Measurements from ENCODE around the gene RASSF8. TPM values are rescaled to one million over a fixed set of nuclear protein-coding genes. Genes with fewer than 3 reads are reported as not detected.

RASSF8 gene
- total and polyA plus RNA-seq, 2 of the 8 experiments (the other 6 are each of a cell fraction or from before 2014, with no cell fraction given): 6.4 to 46.7 TPM

GRCh38 chr12:26030371-26030770, 71.9 kb downstream of the RASSF8 start:
- Histone ChIP-seq H3K9ac (replicated peaks in 1 of 4; ENCODE audit: extremely low read depth in 1 of 4, low read depth in 3 of 4, low read length in 3 of 4) (no peak overlapping the region), H3K23ac (ENCODE audit: insufficient read length) (no peak overlapping the region), H2BK120ac (replicated peaks; ENCODE audit: low read depth, low read length) (no peak overlapping the region), H3K4ac (replicated peaks; ENCODE audit: insufficient read length, low read depth, low read length) (no peak overlapping the region), H3K79me1 (ENCODE audit: low read depth, low read length) (peaks cover 11% of the 10 kb centered on the region), H3K27ac (ENCODE audit: low read depth, low read length) (no peak overlapping the region), H3K79me2 (ENCODE audit: control insufficient read depth in 1 of 2, insufficient read depth in 2 of 2, low read length in 2 of 2) (peaks cover 0 to 35% of the 10 kb centered on the region in 2 experiments; a peak in 2 of 4 replicates), H3K9me3 (ENCODE audit: insufficient read depth in 2 of 2, low read depth in 1 of 2, low read length in 1 of 2) (no peaks in the 10 kb centered on the region), H3K4me3 (ENCODE audit: extremely low read depth in 1 of 4, insufficient read depth in 2 of 4, low read depth in 3 of 4, low read length in 4 of 4) (no peak overlapping the region), H2BK15ac (ENCODE audit: low read length) (no peak overlapping the region), H3K14ac (ENCODE audit: insufficient read length) (no peak overlapping the region), H2BK5ac (ENCODE audit: low read depth, low read length) (no peak overlapping the region), H2BK12ac (ENCODE audit: low read depth, low read length) (no peak overlapping the region), H3K56ac (replicated peaks; ENCODE audit: insufficient read length, low read depth, low read length) (no peak overlapping the region), H2BK20ac (ENCODE audit: low read length) (no peak overlapping the region), H3K23me2 (ENCODE audit: low read depth, low read length) (no peaks in the 10 kb centered on the region), H3K36me3 (ENCODE audit: control insufficient read depth in 2 of 4, insufficient read depth in 4 of 4, low read length in 3 of 4) (no peaks in the 10 kb centered on the region), H4K8ac (ENCODE audit: extremely low read depth, insufficient read depth, low read length) (no peak overlapping the region), H3K4me2 (ENCODE audit: insufficient read depth in 1 of 2, low read depth in 2 of 2, low read length in 2 of 2) (no peak overlapping the region), H4K91ac (replicated peaks; ENCODE audit: insufficient read length, low read length) (no peak overlapping the region), H2AK5ac (ENCODE audit: low read depth, low read length) (no peak overlapping the region), H3K18ac (ENCODE audit: extremely low read depth, low read length) (no peak overlapping the region), H3K27me3 (replicated peaks in 1 of 4; ENCODE audit: control insufficient read depth in 3 of 4, extremely low read depth in 1 of 4, insufficient read depth in 3 of 4, low read length in 3 of 4) (no peaks in the 10 kb centered on the region), H4K20me1 (replicated peaks in 1 of 2; ENCODE audit: control insufficient read depth in 1 of 2, insufficient read depth in 2 of 2, low read length in 2 of 2) (peaks cover 0 to 1% of the 10 kb centered on the region in 2 experiments), H3K4me1 (replicated peaks in 1 of 4; ENCODE audit: control insufficient read depth in 3 of 4, insufficient read depth in 4 of 4, low read length in 3 of 4) (peaks cover 0 to 2% (median 0%) of the 10 kb centered on the region in 4 experiments; a peak in 2 of 7 replicates), H2AFZ (ENCODE audit: low read length) (no peak overlapping the region), H4K5ac (ENCODE audit: insufficient read length, low read depth, low read length) (no peak overlapping the region)
- CTCF ChIA-PET (ENCODE audit: partially characterized antibody): interaction anchor here (0.6 to 1.3 kb wide), 2 partner anchors 69 to 459 kb away, joined by 3 to 4 read pairs; no protein-coding TSS in a partner anchor
- 89% methylated on average over 3 of the region's 3 CpGs; no CpG with 5 or more reads in 1 of the 2 experiments for WGBS, 2 experiments (ENCODE audit: extremely low coverage in 1 of 2, insufficient coverage in 1 of 2, insufficient read length in 1 of 2, insufficient replicate concordance in 2 of 2, low coverage in 1 of 2, low lambda C conversion rate in 2 of 2, missing lambda C conversion rate in 1 of 2)
- POLR2A ChIA-PET (ENCODE audit: partially characterized antibody): no interaction called here
- DNase-seq (ENCODE audit: low read depth in 1 of 2, low spot score in 2 of 2): no peak
- no peak for FAIRE-seq
- no peak for TF ChIP-seq KDM4A (IDR thresholded peaks at IDR 0.05; ENCODE audit: low read depth, low read length, severe bottlenecking)
- TF ChIP-seq CHD1 (IDR thresholded peaks at IDR 0.05; ENCODE audit: low read depth, low read length): no peak
- no peak for TF ChIP-seq TCF12 (IDR thresholded peaks at IDR 0.05; ENCODE audit: low read depth, low read length)
- TF ChIP-seq MAFK (IDR thresholded peaks at IDR 0.05; ENCODE audit: low read depth, low read length): no peak
